MM.1S (cell line): ENCODE data around the gene PAPPA.

Experiments
- DNase-seq: peaks from one replicate; pipeline ENCODE4 v3.0.0-alpha.2; 2015
- H2AFZ ChIP-seq: fragments of 300-600 bp; sonication (generic); 2 replicates; pipeline ENCODE4 v1.6.0; 2016; ENCODE audit warnings: antibody characterized with exemption, low read length
- H3F3A ChIP-seq: fragments of 300-600 bp; sonication (generic); 2 replicates; pipeline ENCODE4 v1.6.1; 2016; ENCODE audit warnings: mild to moderate bottlenecking, antibody characterized with exemption, low read length, moderate library complexity, mixed read lengths; ENCODE audit not compliant: insufficient read depth
- H3K27ac ChIP-seq: fragments of 300-600 bp; sonication (generic); 2 replicates; pipeline ENCODE4 v1.5.1; 2016; ENCODE audit warnings: mild to moderate bottlenecking, low read length
- H3K27me3 ChIP-seq: fragments of 300-600 bp; sonication (generic); replicated peaks from 2 replicates; pipeline ENCODE4 v1.6.0; 2016; ENCODE audit warnings: low read length; ENCODE audit not compliant: insufficient read depth
- H3K36me3 ChIP-seq: fragments of 300-600 bp; sonication (generic); replicated peaks from 2 replicates; pipeline ENCODE4 v1.6.1; 2016; ENCODE audit warnings: mild to moderate bottlenecking, low read length, mixed read lengths; ENCODE audit not compliant: insufficient read depth
- H3K4me1 ChIP-seq: fragments of 300-600 bp; sonication (generic); 2 replicates; pipeline ENCODE4 v1.6.1; 2016; ENCODE audit warnings: low read length, mixed read lengths
- H3K4me2 ChIP-seq: fragments of 300-600 bp; sonication (generic); 2 replicates; pipeline ENCODE4 v1.6.0; 2016; ENCODE audit warnings: low read depth, low read length
- H3K4me3 ChIP-seq: fragments of 300-600 bp; sonication (generic); 2 replicates; pipeline ENCODE4 v1.5.1; 2016; ENCODE audit warnings: low read length, mixed read lengths
- H3K79me2 ChIP-seq: fragments of 300-600 bp; sonication (generic); 2 replicates; pipeline ENCODE4 v1.6.1; 2016; ENCODE audit warnings: mixed run types, low read length, mixed read lengths
- H3K9ac ChIP-seq: fragments of 300-600 bp; sonication (generic); 2 replicates; pipeline ENCODE4 v1.6.1; 2016; ENCODE audit warnings: low read length, mixed read lengths
- H3K9me2 ChIP-seq: fragments of 300-600 bp; sonication (generic); replicated peaks from 2 replicates; pipeline ENCODE4 v1.6.1; 2016; ENCODE audit warnings: mild to moderate bottlenecking, low read length, mixed read lengths; ENCODE audit not compliant: insufficient read depth
- H3K9me3 ChIP-seq: fragments of 300-600 bp; sonication (generic); replicated peaks from 2 replicates; pipeline ENCODE4 v1.6.1; 2016; ENCODE audit warnings: mild to moderate bottlenecking, low read length, mixed read lengths; ENCODE audit not compliant: insufficient read depth
- H4K20me1 ChIP-seq: fragments of 300-600 bp; sonication (generic); 2 replicates; pipeline ENCODE4 v1.6.1; 2016; ENCODE audit warnings: mild to moderate bottlenecking, low read length, moderate library complexity, mixed read lengths; ENCODE audit not compliant: insufficient read depth
- CTCF ChIP-seq: fragments of 300-600 bp; sonication (generic); IDR thresholded peaks from 2 replicates; pipeline ENCODE4 v1.5.1; 2016; ENCODE audit warnings: antibody characterized with exemption, low read length, mixed read lengths
- EZH2 ChIP-seq: fragments of 300-600 bp; sonication (generic); optimal IDR thresholded peaks from 2 replicates; pipeline ENCODE3; 2017; ENCODE audit warnings: low read depth, mild to moderate bottlenecking, antibody characterized with exemption, low read length, mixed read lengths
- EZH2phosphoT487 ChIP-seq: fragments of 300-600 bp; sonication (generic); IDR thresholded peaks from 2 replicates; pipeline ENCODE4 v1.6.1; 2018; ENCODE audit warnings: antibody characterized with exemption, low read length

Gene PAPPA

GRCh38 chr9:116350213-116350612 is 196.6 kb downstream of the PAPPA start:
- Histone ChIP-seq H3K36me3 (no peaks in the 10 kb centered on the region), H3K27me3 (no peaks in the 10 kb centered on the region), H3K4me2 (no peak overlapping the region), H3K4me1 (no peaks in the 10 kb centered on the region), H3K9me2 (no peaks in the 10 kb centered on the region), H3K4me3 (no peak overlapping the region), H4K20me1 (no peaks in the 10 kb centered on the region), H3K9ac (no peak overlapping the region), H2AFZ (no peak overlapping the region), H3K27ac (no peak overlapping the region), H3K9me3 (no peaks in the 10 kb centered on the region), H3F3A (no peaks in the 10 kb centered on the region), H3K79me2 (no peaks in the 10 kb centered on the region)
- TF ChIP-seq EZH2, result no peak
- no peak for TF ChIP-seq CTCF
- DNase-seq, result no peak

- Histone ChIP-seq H3K27ac (no peak overlapping the region), H3K36me3 (no peaks in the 10 kb centered on the region), H3K79me2 (no peaks in the 10 kb centered on the region), H3K9me3 (no peaks in the 10 kb centered on the region), H3K4me1 (no peaks in the 10 kb centered on the region), H3K9me2 (no peaks in the 10 kb centered on the region), H3K4me3 (no peak overlapping the region), H3K9ac (no peak overlapping the region), H3K27me3 (no peaks in the 10 kb centered on the region), H3F3A (no peaks in the 10 kb centered on the region), H3K4me2 (no peak overlapping the region), H4K20me1 (no peaks in the 10 kb centered on the region), H2AFZ (no peak overlapping the region)
- DNase-seq, result no peak
- TF ChIP-seq CTCF (no peak), EZH2phosphoT487 (no peak), EZH2 (no peak)
Observed at GRCh38 chr9:116352958-116353357, 199.4 kb downstream of the PAPPA start.

- no peak for DNase-seq
- H3K79me2 ChIP-seq, result no peaks in the 10 kb centered on the region
Observed at GRCh38 chr9:116355153-116355921, 201.7 kb downstream of the PAPPA start.

More at GRCh38 chr9:116355153-116355921, 201.7 kb downstream of the PAPPA start:
- Histone ChIP-seq H3K4me1 (no peaks in the 10 kb centered on the region), H2AFZ (no peak overlapping the region), H3K9ac (no peak overlapping the region), H3K27me3 (no peaks in the 10 kb centered on the region), H3K9me3 (no peaks in the 10 kb centered on the region), H3F3A (no peaks in the 10 kb centered on the region), H3K27ac (no peak overlapping the region), H3K9me2 (no peaks in the 10 kb centered on the region), H4K20me1 (no peaks in the 10 kb centered on the region), H3K4me2 (no peak overlapping the region), H3K4me3 (no peak overlapping the region), H3K36me3 (no peaks in the 10 kb centered on the region)
- TF ChIP-seq EZH2phosphoT487 (no peak), CTCF (no peak), EZH2 (no peak)
